ENCODE results near the gene NUDT3. TPM values are rescaled to one million over a fixed set of nuclear protein-coding genes. Genes with fewer than 3 reads are reported as not detected.

The NUDT3 gene
- total RNA-seq, 4 donors from 2014 or later: 32.2 to 66.3 (median 46.9) TPM

- H3K27me3 ChIP-seq: no peaks in the 10 kb centered on the region
- H3K4me3 ChIP-seq: no peak overlapping the region
- TF ChIP-seq EP300 (IDR thresholded peaks at IDR 0.05): no peak
- TF ChIP-seq POLR2AphosphoS5 (IDR thresholded peaks at IDR 0.05): no peak
- TF ChIP-seq POLR2A (IDR thresholded peaks at IDR 0.05): no peak
- TF ChIP-seq, protein P1, sequence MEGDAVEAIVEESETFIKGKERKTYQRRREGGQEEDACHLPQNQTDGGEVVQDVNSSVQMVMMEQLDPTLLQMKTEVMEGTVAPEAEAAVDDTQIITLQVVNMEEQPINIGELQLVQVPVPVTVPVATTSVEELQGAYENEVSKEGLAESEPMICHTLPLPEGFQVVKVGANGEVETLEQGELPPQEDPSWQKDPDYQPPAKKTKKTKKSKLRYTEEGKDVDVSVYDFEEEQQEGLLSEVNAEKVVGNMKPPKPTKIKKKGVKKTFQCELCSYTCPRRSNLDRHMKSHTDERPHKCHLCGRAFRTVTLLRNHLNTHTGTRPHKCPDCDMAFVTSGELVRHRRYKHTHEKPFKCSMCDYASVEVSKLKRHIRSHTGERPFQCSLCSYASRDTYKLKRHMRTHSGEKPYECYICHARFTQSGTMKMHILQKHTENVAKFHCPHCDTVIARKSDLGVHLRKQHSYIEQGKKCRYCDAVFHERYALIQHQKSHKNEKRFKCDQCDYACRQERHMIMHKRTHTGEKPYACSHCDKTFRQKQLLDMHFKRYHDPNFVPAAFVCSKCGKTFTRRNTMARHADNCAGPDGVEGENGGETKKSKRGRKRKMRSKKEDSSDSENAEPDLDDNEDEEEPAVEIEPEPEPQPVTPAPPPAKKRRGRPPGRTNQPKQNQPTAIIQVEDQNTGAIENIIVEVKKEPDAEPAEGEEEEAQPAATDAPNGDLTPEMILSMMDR (IDR thresholded peaks at IDR 0.05): no peak
- H3K36me3 ChIP-seq: peaks cover 0 to 32% of the 10 kb centered on the region in 2 donors
- no peak for ATAC-seq
- WGBS, 2 donors (ENCODE audit: low coverage in 1 of 2): 77 to 78% methylated on average over 10 of the region's 10 CpGs
- no peaks in the 10 kb centered on the region for H3K9me3 ChIP-seq
- peaks cover 0 to 4% (median 0%) of the 10 kb centered on the region in 3 donors for H3K4me1 ChIP-seq
- no peak overlapping the region for H3K27ac ChIP-seq
Observed at GRCh38 chr6:34276881-34277762, 115.3 kb downstream of the NUDT3 start.

- no peak for ATAC-seq
- 84 to 93% methylated on average over 3 to 5 of the region's 5 CpGs for WGBS, 2 donors (ENCODE audit: low coverage in 1 of 2)
- no peaks in the 10 kb centered on the region for H3K9me3 ChIP-seq
- TF ChIP-seq POLR2AphosphoS5 (IDR thresholded peaks at IDR 0.05) (no peak), EP300 (IDR thresholded peaks at IDR 0.05) (no peak), POLR2A (IDR thresholded peaks at IDR 0.05) (no peak)
- TF ChIP-seq, protein P1 (IDR thresholded peaks at IDR 0.05): no peak
- H3K4me1 ChIP-seq: peaks cover 0 to 4% (median 0%) of the 10 kb centered on the region in 3 donors
- peaks cover 0 to 32% of the 10 kb centered on the region in 2 donors for H3K36me3 ChIP-seq
- H3K27ac ChIP-seq: no peak overlapping the region
- H3K4me3 ChIP-seq: no peak overlapping the region
- H3K27me3 ChIP-seq: no peaks in the 10 kb centered on the region
Observed at GRCh38 chr6:34276191-34276590, 116.3 kb downstream of the NUDT3 start.

- H3K9me3 ChIP-seq: no peaks in the 10 kb centered on the region
- ATAC-seq: no peak
- H3K27ac ChIP-seq: no peak overlapping the region
- TF ChIP-seq, protein P1 (IDR thresholded peaks at IDR 0.05): no peak
- TF ChIP-seq EP300 (IDR thresholded peaks at IDR 0.05): no peak
- no peak for TF ChIP-seq POLR2A (IDR thresholded peaks at IDR 0.05)
- TF ChIP-seq POLR2AphosphoS5 (IDR thresholded peaks at IDR 0.05): no peak
- peaks cover 0 to 4% (median 0%) of the 10 kb centered on the region in 3 donors for H3K4me1 ChIP-seq
- no peak overlapping the region for H3K4me3 ChIP-seq
- H3K36me3 ChIP-seq: peaks cover 0 to 25% of the 10 kb centered on the region in 2 donors
- 80 to 95% methylated on average over 2 to 3 of the region's 3 CpGs for WGBS, 2 donors (ENCODE audit: low coverage in 1 of 2)
- no peaks in the 10 kb centered on the region for H3K27me3 ChIP-seq
Observed at GRCh38 chr6:34275128-34275804, 117.2 kb downstream of the NUDT3 start.

DNA sequence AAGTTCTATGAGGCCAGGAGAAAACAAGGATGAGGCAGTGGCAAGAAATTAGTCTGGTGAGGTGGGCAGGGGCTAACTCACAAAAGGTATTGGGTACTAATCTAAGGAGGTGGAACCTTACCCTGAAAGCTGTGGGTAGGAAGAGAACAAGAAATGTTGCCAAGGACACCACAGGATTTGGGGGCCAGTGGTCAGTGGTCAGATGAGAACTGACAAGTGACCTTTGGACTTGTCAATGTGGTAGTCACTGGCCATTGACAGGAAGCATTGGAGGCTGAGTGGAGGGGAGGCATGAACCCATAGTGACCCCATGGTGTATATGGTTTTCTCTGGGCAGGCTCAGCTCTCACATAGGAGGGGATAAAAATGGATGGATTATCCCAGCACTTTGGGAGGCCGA is 118.3 kb downstream of the NUDT3 start:
- no peak for ATAC-seq
- WGBS, 2 donors (ENCODE audit: low coverage in 1 of 2): 80 to 100% methylated on average over 1 of the region's 1 CpG

More for the DNA sequence above, 118.3 kb downstream of the NUDT3 start:
- H3K27ac ChIP-seq: no peak overlapping the region
- no peaks in the 10 kb centered on the region for H3K27me3 ChIP-seq
- peaks cover 0 to 14% of the 10 kb centered on the region in 2 donors for H3K36me3 ChIP-seq
- H3K4me1 ChIP-seq: no peaks in the 10 kb centered on the region
- H3K4me3 ChIP-seq: no peak overlapping the region
- H3K9me3 ChIP-seq: no peaks in the 10 kb centered on the region
- TF ChIP-seq EP300 (IDR thresholded peaks at IDR 0.05) (no peak), POLR2A (IDR thresholded peaks at IDR 0.05) (no peak), POLR2AphosphoS5 (IDR thresholded peaks at IDR 0.05) (no peak)
- TF ChIP-seq, protein P1 (IDR thresholded peaks at IDR 0.05): no peak

Data from gastroesophageal sphincter (tissue), 4 donors.